ENCODE measurements around the gene CRIM1.

DNA sequence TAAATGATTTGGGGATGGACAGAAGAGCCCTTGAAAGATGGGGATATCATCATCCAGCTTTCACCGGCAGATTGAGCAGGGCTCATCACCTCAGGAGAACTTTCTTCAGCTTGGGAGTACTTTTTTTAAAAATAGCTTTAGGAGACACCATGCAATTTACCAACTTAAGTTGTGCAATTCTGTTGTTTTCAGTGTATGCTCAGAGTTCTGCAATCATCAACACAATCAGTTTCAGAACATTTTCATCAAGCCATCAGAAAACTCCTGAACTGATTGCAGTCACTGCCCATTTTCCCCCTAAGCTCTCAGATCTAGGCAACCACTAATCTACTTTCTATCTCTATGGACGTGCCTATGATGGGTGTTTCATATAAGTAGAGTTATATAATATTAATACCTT is 117.7 kb downstream of the CRIM1 start:
- TF ChIP-seq, protein P1, sequence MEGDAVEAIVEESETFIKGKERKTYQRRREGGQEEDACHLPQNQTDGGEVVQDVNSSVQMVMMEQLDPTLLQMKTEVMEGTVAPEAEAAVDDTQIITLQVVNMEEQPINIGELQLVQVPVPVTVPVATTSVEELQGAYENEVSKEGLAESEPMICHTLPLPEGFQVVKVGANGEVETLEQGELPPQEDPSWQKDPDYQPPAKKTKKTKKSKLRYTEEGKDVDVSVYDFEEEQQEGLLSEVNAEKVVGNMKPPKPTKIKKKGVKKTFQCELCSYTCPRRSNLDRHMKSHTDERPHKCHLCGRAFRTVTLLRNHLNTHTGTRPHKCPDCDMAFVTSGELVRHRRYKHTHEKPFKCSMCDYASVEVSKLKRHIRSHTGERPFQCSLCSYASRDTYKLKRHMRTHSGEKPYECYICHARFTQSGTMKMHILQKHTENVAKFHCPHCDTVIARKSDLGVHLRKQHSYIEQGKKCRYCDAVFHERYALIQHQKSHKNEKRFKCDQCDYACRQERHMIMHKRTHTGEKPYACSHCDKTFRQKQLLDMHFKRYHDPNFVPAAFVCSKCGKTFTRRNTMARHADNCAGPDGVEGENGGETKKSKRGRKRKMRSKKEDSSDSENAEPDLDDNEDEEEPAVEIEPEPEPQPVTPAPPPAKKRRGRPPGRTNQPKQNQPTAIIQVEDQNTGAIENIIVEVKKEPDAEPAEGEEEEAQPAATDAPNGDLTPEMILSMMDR (IDR thresholded peaks at IDR 0.05) = no peak
- TF ChIP-seq POLR2A (IDR thresholded peaks at IDR 0.05) (no peak), EP300 (IDR thresholded peaks at IDR 0.05) (peak in 1 of 2 donors; percentile 84)

Measured in tibial nerve (tissue), 4 donors.